Kasumi-1 (cell line): ENCODE measurements around the gene SMG9.

Experiments
- DNase-seq, 2 experiments: peaks; one replicate each; lab custom pipeline; 2025; lab: John Stamatoyannopoulos, UW

SMG9 gene

DNA sequence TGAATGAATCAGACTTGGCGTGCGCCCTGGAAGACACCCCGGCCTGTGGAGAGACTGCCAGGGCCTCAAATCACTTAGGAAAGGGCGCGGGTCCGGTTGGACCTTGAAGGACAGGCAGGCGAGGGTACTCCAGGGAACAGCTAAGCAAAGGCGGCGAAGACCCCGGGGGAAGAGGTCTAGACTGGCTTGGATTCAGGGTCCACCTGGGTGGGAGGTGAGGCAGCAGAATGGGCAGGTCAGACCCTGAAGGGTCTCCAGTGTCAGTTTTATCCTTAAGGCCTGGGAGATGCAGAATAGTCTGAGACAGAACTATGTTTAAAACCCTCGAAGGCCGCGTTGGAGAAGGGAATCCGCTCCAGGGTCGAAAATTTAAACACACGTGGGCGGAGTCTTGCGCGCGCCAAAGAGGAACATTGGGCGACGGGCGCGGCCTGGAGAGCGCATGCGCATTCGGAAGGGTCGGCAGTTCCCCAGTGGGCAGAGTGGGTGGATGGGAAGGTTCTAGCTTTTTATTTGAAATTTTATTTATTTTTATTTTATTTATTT, 567 bp upstream of the SMG9 start:
- peak; percentile 70 to 82 for DNase-seq

- no peak for DNase-seq
Measured at GRCh38 chr19:43754253-43754502, 584 bp downstream of the SMG9 start.

GRCh38 chr19:43752287-43752875, 2.4 kb downstream of the SMG9 start:
- no peak for DNase-seq

DNA sequence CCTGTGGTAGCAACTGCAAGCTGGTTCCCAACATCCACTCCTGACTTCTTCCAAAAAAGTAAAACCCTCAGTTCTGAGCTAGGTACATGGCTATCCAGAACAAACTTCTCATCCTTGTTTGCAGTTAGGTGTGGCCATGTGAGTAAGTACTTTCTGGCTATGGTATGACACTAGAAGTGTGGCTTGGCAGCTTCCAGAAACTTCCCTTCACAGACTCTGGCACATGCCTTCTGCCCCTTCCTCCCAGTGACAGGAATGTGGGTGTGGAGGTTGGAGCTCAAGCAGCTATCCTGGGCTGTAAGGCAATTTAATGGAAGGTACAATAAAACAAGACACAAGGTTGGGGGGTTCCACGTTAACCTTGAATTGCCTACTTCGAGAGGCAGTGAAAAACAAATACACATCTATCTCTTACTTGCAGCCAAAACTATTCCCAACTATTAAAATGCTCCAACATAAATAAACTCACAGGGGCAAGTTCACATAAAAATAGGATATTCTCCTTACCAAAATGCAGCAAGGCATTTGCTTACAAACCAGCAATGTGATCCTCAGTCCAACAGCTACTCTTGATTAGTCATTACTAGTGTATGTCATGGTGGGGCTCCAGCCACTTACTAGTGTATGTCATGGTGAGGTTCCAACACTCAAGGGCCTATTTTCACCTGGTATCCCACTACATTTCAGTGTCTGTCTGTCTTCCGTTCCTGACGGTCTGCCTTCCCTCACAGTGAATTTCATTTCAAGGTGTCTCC, 3.1 kb downstream of the SMG9 start:
- no peak for DNase-seq

GRCh38 chr19:43749898-43750297, 4.9 kb downstream of the SMG9 start:
- no peak for DNase-seq

- DNase-seq: no peak
Measured at GRCh38 chr19:43749152-43749551, 5.6 kb downstream of the SMG9 start.

GRCh38 chr19:43748685-43749084, 6.1 kb downstream of the SMG9 start:
- no peak for DNase-seq

DNA sequence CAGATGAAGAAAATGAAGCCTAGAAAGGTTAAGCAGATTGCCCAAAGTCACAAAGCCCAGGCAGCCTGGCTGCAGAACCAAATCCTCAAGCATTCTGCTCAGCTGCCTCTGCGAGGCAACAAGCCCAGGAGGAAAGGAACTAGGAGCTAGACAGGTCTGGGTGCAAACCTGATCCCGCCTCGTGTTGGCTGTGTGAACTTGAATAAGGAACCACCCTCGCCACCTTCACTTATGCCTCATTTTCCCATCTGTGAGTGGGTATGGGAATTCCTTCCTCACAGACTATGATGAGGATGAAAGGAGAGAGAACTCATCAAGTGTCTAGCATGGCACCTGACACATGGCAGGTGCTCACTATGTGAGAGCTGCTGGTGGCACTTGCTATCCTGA, 6.6 kb downstream of the SMG9 start:
- no peak for DNase-seq

GRCh38 chr19:43747557-43748204, 7.1 kb downstream of the SMG9 start:
- peak; percentile 6 to 21 for DNase-seq

DNA sequence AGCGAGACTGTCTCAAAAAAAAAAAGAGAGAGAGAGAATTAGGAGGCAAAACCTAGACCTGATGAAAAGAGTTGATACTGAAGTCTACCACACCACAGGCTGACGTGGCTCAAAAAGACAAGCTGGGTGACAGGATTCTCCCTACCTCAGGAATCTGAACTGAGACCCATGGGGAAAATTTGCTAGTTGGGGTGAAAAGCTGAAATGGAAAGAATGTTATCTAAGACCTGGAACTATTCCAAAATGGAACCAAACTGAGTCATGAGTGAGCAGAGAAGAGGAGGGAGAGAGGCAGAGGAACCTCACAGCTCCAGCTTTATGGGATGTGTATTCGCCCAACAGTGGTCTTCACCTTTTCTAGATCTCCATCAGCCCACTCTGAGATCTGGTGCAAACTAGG, 11.7 kb downstream of the SMG9 start:
- DNase-seq: no peak

DNA sequence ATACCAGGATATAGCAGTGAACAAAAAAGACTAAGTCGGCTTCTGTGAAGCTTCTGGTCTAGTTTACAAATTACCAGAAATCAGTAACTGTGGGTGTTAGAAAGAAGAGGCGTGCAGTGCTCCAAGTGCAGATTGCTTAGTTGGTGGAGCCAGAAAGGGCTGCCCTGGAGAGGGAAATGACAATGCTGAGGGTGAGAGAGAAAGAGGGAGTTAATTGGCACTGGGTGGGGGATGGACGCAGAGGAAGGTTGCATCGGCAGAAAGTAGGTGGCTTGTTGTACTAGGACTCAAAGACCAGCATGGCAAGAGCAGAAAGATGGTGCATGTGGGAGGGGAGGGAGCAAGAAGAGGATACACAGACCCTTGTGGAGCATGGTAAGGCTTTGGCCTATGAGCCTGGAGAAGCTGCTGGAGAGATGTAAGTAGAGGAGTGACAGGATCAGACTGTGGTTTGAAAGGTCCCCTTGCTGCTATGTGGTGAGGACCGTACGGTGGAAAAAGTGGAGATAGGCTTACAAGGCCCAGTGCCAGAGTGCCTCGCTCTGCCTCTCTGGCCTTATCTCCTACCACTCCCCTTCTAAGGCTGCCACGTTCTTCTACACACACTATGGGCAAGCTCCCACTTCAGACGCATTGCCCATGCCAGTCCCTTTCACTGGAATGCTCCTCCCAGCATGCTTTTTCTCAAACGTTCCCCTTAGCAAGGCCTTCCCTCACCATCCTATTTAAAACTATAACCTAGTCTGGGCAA, 13.5 kb downstream of the SMG9 start:
- DNase-seq: no peak

DNA sequence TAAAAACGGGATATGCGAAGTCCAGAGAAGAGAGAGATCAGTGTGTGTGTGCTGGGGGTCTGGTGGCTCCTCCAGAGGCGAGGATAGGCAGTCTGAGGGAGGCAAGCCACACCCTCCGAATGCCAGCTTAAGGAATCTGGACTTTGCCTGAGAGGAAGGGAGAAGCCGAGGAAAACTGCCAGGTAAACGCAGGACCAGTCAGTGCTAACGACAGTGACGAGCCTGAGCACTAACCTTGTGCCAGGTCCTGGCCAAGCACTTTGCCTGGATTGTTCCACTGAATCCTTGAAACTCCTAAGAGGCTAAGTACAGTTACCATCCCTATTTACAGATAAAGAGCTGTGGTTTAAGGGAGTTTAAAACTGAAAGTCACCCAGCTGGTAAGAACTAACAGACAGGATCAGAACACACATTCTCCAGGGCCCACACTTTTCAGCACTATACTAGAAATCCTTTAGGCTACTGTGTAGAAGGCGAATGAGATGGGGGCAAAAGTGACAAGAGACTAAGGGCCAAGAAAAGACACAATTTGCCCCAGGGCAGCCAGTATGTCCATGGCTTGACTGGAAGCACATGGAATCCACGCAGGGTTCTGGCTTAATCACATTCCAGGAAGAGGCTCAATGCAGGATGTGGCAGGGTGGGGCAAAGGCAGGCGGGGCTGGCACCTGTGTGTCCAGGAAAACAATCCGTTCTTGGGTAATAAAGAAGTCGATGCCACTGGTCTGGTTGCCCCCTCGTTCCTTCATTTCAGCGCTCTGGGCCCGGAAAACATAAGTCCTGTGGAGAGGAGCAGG, 15.1 kb downstream of the SMG9 start:
- DNase-seq: no peak

- DNase-seq: no peak
Measured at GRCh38 chr19:43738780-43739211, 16.0 kb downstream of the SMG9 start.

- DNase-seq: no peak
Measured at GRCh38 chr19:43735957-43736356, 18.8 kb downstream of the SMG9 start.

DNA sequence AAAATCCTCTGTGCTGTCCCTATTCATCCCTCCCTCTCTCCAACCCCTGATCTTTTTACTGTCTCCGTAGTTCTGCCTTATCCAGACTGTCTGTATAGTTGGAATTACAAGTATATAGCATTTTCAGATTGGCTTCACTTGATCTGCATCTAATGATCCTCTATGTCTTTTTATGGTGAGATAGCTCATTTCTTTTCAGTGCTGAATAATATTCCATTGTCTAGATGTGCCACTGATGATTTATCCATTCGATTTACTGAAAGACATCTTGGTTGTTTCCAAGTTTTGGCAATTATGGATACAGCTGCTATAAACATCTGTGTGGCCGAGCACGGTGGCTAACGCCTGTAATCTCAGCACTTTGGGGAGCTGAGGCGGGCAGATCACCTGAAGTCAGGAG, 19.7 kb downstream of the SMG9 start:
- no peak for DNase-seq

DNA sequence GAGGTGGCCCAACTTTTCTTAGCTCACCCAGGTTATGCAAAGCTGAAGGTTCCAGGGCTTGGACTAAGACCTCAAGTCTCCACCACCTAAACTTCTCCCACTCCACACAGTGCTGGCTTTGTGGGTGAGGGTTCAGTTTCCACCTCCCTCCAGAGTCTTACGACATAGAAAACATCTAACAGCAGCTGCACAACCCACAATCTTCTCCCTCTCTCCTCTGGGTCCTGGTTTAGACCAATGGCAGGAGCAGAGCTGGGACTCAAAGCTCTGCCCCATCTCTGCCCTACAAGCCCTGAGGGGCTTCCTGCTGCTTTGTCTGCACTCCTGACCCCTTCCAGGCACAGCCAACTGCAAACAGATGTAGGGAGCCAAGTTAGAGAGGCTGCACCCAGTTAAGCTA, 22.9 kb downstream of the SMG9 start:
- no peak for DNase-seq

- no peak for DNase-seq
Measured at GRCh38 chr19:43731346-43731745, 23.4 kb downstream of the SMG9 start.

DNA sequence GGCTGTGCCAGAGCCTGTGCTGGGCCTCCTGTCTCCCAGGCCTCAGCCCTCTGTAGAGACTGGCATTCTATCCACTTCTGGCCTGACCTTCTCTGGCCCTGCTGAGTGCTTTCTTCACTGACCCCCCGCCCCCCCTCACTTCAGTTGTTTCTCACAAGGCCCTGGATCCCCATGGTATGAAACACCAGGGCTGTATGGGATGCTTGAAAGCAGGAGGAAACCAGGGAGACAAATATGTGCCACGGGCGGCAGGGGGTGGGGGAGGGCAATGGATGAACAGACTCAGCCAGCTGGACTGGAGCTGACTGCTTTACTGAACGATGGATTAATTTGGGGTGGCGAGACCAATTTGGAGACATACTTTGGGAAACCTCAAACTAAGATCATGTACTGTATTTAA, 24.8 kb downstream of the SMG9 start:
- no peak for DNase-seq

DNA sequence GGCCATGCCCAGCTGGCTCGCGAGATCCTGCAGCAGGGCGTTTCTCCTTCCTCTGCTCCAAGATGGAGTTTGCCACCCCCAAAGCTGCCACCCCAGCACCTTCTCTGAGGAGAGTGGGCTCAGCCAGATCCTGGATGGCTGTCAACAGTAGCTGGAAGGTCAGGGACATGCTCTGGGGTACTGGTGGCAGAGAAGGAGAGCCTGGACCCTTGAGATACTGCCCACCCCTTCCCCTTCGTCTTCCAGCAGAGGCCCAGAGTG, 27.2 kb downstream of the SMG9 start:
- DNase-seq: no peak

DNA sequence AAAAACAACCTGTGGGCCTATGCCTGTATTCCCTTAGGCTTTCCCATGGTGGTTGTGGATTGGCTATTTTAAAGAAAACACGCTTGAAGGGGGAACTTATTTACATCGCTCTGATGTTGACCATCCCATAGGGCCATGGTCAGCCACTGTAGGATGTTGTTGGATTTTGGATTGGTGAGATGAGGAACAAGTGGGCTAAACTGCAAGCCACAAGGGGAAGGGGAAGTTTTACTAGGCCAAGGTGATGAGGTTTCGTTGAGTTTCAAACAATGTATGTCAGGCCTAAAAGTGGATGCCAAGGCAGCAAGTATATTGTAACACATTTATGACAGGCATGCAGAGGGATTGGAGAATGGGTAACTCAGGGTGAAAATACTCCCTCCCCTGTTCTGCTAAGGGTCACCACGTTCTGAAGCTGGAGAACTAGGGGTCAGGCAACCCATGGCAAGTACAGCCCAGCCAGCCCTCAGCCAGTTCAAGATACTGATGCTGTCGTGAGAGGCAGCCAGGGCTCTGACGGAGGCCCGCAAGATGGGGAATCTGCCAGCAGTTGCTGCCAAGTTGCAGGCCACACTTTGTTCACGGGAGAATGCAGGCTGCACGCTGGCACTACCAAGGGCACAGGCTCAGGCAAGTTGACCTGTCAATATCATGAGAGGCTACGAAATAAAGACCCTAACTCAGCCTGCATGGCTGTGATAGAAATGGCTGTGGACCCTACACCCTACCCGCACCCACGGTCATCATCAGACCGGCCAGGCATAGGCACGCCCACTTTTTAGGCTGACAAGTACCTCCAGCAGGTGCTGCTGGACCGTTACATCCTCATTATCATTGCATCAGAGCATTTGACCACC, 27.8 kb downstream of the SMG9 start:
- DNase-seq: peak; percentile 21 to 26

DNA sequence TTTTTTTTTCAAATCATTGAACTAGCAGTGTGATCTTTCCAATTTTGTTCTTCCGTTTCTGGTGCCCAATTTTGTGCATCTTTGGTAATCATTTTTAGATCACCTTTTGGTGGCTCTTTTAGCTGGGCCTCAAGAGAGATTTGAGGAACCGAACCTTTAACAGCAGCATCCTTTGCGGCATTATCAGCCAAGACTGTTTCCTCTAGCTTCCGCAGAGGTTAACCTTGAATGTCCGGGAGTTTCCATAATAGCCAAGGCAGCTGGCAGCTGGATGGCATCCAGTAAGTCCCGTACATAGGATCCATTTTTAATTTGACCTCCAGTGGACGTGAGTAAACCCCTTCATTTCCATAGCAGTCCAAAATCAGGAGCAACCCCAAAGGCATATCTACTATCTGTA, 29.3 kb downstream of the SMG9 start:
- peak; percentile 26 to 27 for DNase-seq
